Kidney (tissue), 14 donors: ENCODE data around the gene HENMT1. TPM values are rescaled to one million over a fixed set of nuclear protein-coding genes. Genes with fewer than 3 reads are reported as not detected.

ENCODE experiments used
- DNase-seq, 5 donors: peaks; one replicate each; pipeline ENCODE4 v3.0.0-alpha.2; 2013 to 2020
- FAIRE-seq: peaks from 2 replicates; lab custom pipeline; 2012; peaks lifted over from hg19 to GRCh38; lab: Jason Lieb, UNC
- H3K27ac ChIP-seq, 2 donors: one replicate each; pipeline ENCODE4 v1.7.0; 2013; ENCODE audit warnings: low read depth in 2 of 2, low read length in 2 of 2, inconsistent platforms in 1 of 2
- H3K27me3 ChIP-seq: one replicate; pipeline ENCODE4 v1.7.1; 2013; ENCODE audit warnings: low read length, inconsistent platforms; ENCODE audit not compliant: control insufficient read depth, insufficient read depth
- H3K36me3 ChIP-seq, 3 donors: one replicate each; pipeline versions ENCODE4 v1.7.0 to v1.7.1; 2013; ENCODE audit warnings: low read length in 3 of 3, control low read depth in 1 of 3, inconsistent platforms in 1 of 3; ENCODE audit not compliant: insufficient read depth in 3 of 3, control insufficient read depth in 2 of 3
- H3K4me1 ChIP-seq, 3 donors: one replicate each; pipeline versions ENCODE4 v1.7.0 to v1.7.1; 2013; ENCODE audit warnings: low read length in 3 of 3, inconsistent platforms in 1 of 3, low read depth in 1 of 3; ENCODE audit not compliant: control insufficient read depth in 2 of 3, insufficient read depth in 2 of 3
- H3K4me3 ChIP-seq, 3 donors: one replicate each; pipeline versions ENCODE4 v1.7.0 to v1.8.1; 2013; ENCODE audit warnings: low read length in 3 of 3, control low read depth in 1 of 3, inconsistent platforms in 1 of 3
- H3K9ac ChIP-seq, 3 donors: one replicate each; pipeline versions ENCODE4 v1.7.0 to v1.7.1; 2013; ENCODE audit warnings: low read length in 3 of 3, control low read depth in 1 of 3, inconsistent platforms in 1 of 3
- H3K9me3 ChIP-seq, 3 donors: one replicate each; pipeline versions ENCODE4 v1.7.0 to v1.7.1; 2013; ENCODE audit warnings: low read length in 3 of 3, control low read depth in 1 of 3, inconsistent platforms in 1 of 3; ENCODE audit not compliant: control insufficient read depth in 2 of 3, insufficient read depth in 1 of 3
- CTCF ChIP-seq: IDR thresholded peaks from 3 replicates; pipeline ENCODE4 v1.5.1; 2012; ENCODE audit warnings: mild to moderate bottlenecking, moderate library complexity, borderline replicate concordance; ENCODE audit not compliant: insufficient read depth; ENCODE audit errors: extremely low read depth
- intact Hi-C: fragments of 100-400 bp; cut with DNase I; formaldehyde crosslinking; loops from one replicate; pipeline ENCODE4 v1.11.1; 2022
- polyA plus RNA-seq: library from polyadenylated mRNA; stranded (reverse); fragments of 350-450 nt; fragmentation: Illumina TruSeq; extraction: RNeasy Lipid Tissue Mini Kit (QIAGEN cat#74804); gene quantifications from one replicate; pipeline ENCODE4 v1.2.3, GENCODE V29; 2014; ENCODE audit warnings: low read depth, low replicate concordance; ENCODE audit not compliant: insufficient read depth
- total RNA-seq: library from RNA; stranded (reverse); fragmentation: NEBNext Ultra II Directional; extraction: Animal tissue kit (Norgen Biotek cat#: 25700); gene quantifications from one replicate; pipeline ENCODE4 v1.2.1, GENCODE V29; 2021
- donor health status: control.
- donor health status: control.
- donor health status: control.
- donor health status: control.
- donor health status: control.
- donor health status: DM: yes; HTN: yes; CAD: no.
- donor health status: Normal renal cell carcinoma (clear cell type).

HENMT1 gene
- total and polyA plus RNA-seq, 2 donors from 2014 or later: 3.1 to 5.2 TPM

GRCh38 chr1:108699375-108700332 lies 38.8 kb upstream of the HENMT1 start:
- FAIRE-seq (no peak), DNase-seq (no peak)
- TF ChIP-seq CTCF: no peak
- intact Hi-C loops: no loop called here
- Histone ChIP-seq H3K4me1 (no peaks in the 10 kb centered on the region), H3K27ac (no peak overlapping the region), H3K4me3 (no peak overlapping the region), H3K9me3 (no peaks in the 10 kb centered on the region), H3K9ac (no peak overlapping the region), H3K27me3 (no peaks in the 10 kb centered on the region), H3K36me3 (peaks cover 17 to 50% (median 25%) of the 10 kb centered on the region in 3 donors)

- no peak for DNase-seq
- no peak for TF ChIP-seq CTCF
- Histone ChIP-seq H3K9ac (peak overlapping the region in 1 of 3 donors; percentile 20), H3K27me3 (no peaks in the 10 kb centered on the region), H3K9me3 (no peaks in the 10 kb centered on the region), H3K4me3 (no peak overlapping the region), H3K4me1 (peaks cover 0 to 10% (median 0%) of the 10 kb centered on the region in 3 donors), H3K27ac (no peak overlapping the region), H3K36me3 (peaks cover 17 to 41% (median 25%) of the 10 kb centered on the region in 3 donors)
- FAIRE-seq: no peak
- intact Hi-C loops: no loop called here
Observed at GRCh38 chr1:108695535-108695934, 34.6 kb upstream of the HENMT1 start.

GRCh38 chr1:108692724-108693655 lies 32.1 kb upstream of the HENMT1 start:
- TF ChIP-seq CTCF: no peak
- Histone ChIP-seq H3K9me3 (no peaks in the 10 kb centered on the region), H3K36me3 (peaks cover 7 to 18% (median 8%) of the 10 kb centered on the region in 3 donors), H3K4me3 (peak overlapping the region; percentile 90 to 97 (median 91)), H3K4me1 (peaks cover 0 to 10% (median 0%) of the 10 kb centered on the region in 3 donors), H3K27ac (peak overlapping the region; percentile 99), H3K9ac (peak overlapping the region; percentile 68 to 93 (median 88)), H3K27me3 (no peaks in the 10 kb centered on the region)
- DNase-seq (peak; percentile 22 to 91 (median 83)), FAIRE-seq (no peak)
- intact Hi-C loops: no loop called here
